GM23338 (cell line): ENCODE measurements around the gene LRMDA. TPM values are rescaled to one million over a fixed set of nuclear protein-coding genes. Genes with fewer than 3 reads are reported as not detected.

Experiments used
- ATAC-seq: fragments of 200-7000 bp; cut with Tn5 transposase; 3 replicates; pipeline ENCODE4 v1.9.1; 2020
- DNase-seq: peaks from one replicate; pipeline ENCODE4 v3.0.0-alpha.2; 2015; ENCODE audit warnings: low spot score
- H2AFZ ChIP-seq: fragments of 200-600 bp; sonication (generic); 2 replicates; pipeline ENCODE4 v1.8.0; 2016; ENCODE audit warnings: antibody characterized with exemption, mild to moderate bottlenecking, moderate library complexity
- H3F3A ChIP-seq: fragments of 200-600 bp; sonication (generic); replicated peaks from 2 replicates; pipeline ENCODE4 v1.8.0; 2017; ENCODE audit warnings: antibody characterized with exemption, mixed run types, low read depth
- H3K27ac ChIP-seq: fragments of 200-600 bp; sonication (generic); 2 replicates; pipeline ENCODE4 v1.6.1; 2016; ENCODE audit warnings: low read depth
- H3K27me3 ChIP-seq: fragments of 200-600 bp; sonication (generic); 2 replicates; pipeline ENCODE4 v1.8.0; 2016; ENCODE audit warnings: mild to moderate bottlenecking, mixed run types, moderate library complexity; ENCODE audit not compliant: insufficient read depth
- H3K36me3 ChIP-seq: fragments of 200-600 bp; sonication (generic); 2 replicates; pipeline ENCODE4 v1.8.0; 2016; ENCODE audit warnings: mild to moderate bottlenecking; ENCODE audit not compliant: insufficient read depth
- H3K4me1 ChIP-seq: fragments of 200-600 bp; sonication (generic); 2 replicates; pipeline ENCODE4 v1.8.0; 2016; ENCODE audit warnings: mild to moderate bottlenecking, moderate library complexity; ENCODE audit not compliant: insufficient read depth
- H3K4me2 ChIP-seq: fragments of 200-600 bp; sonication (generic); 2 replicates; pipeline ENCODE4 v1.7.1; 2017; ENCODE audit warnings: mixed run types
- H3K4me3 ChIP-seq: fragments of 200-600 bp; sonication (generic); 2 replicates; pipeline ENCODE4 v1.6.1; 2016; ENCODE audit warnings: mixed run types
- H3K79me2 ChIP-seq: fragments of 200-600 bp; sonication (generic); replicated peaks from 2 replicates; pipeline ENCODE4 v1.8.0; 2017; ENCODE audit warnings: mild to moderate bottlenecking; ENCODE audit not compliant: insufficient read depth
- H3K9me2 ChIP-seq: fragments of 200-600 bp; sonication (generic); 2 replicates; pipeline ENCODE4 v1.8.0; 2017; ENCODE audit not compliant: insufficient read depth
- H4K20me1 ChIP-seq: fragments of 200-600 bp; sonication (generic); replicated peaks from 2 replicates; pipeline ENCODE4 v1.8.0; 2017; ENCODE audit warnings: mild to moderate bottlenecking; ENCODE audit not compliant: insufficient read depth
- H3K27ac Mint-ChIP-seq: 2 replicates; pipeline ENCODE4 v1.8.0; 2020; ENCODE audit warnings: inconsistent platforms, mild to moderate bottlenecking, moderate library complexity, mixed read lengths
- H3K27me3 Mint-ChIP-seq: 3 replicates; pipeline ENCODE4 v1.8.0; 2022; ENCODE audit warnings: low read depth, mild to moderate bottlenecking, moderate library complexity, mixed read lengths, inconsistent platforms; ENCODE audit not compliant: insufficient read depth, poor library complexity
- H3K36me3 Mint-ChIP-seq: 3 replicates; pipeline ENCODE4 v1.8.0; 2021; ENCODE audit warnings: low read depth, mild to moderate bottlenecking, inconsistent platforms, moderate library complexity, mixed read lengths
- H3K4me1 Mint-ChIP-seq: 3 replicates; pipeline ENCODE4 v1.8.0; 2020; ENCODE audit warnings: mild to moderate bottlenecking, inconsistent platforms, mixed read lengths
- H3K4me3 Mint-ChIP-seq: 3 replicates; pipeline ENCODE4 v1.8.0; 2021; ENCODE audit warnings: moderate library complexity, mild to moderate bottlenecking, inconsistent platforms, mixed read lengths
- H3K9me3 Mint-ChIP-seq: 3 replicates; pipeline ENCODE4 v1.8.0; 2020; ENCODE audit warnings: moderate library complexity, mild to moderate bottlenecking, inconsistent platforms, mixed read lengths
- CREB1 ChIP-seq: fragments of 250-450 bp; sonication (Bioruptor Pico); IDR thresholded peaks from 2 replicates; pipeline ENCODE4 v1.5.0; 2020; ENCODE audit warnings: low read depth, mild to moderate bottlenecking, moderate library complexity
- CTCF ChIP-seq, 2 experiments: fragments of 200-600 bp in 1 of 2; sonication (generic) in 1 of 2; conservative IDR thresholded peaks; 2 replicates each; pipeline versions ENCODE4 v1.5.1 to v1.6.1; 2016 to 2017; ENCODE audit warnings: antibody characterized with exemption in 2 of 2, low read depth in 2 of 2, mild to moderate bottlenecking in 2 of 2, moderate library complexity in 1 of 2
- ETS1 ChIP-seq: IDR thresholded peaks from 2 replicates; pipeline ENCODE4 v1.6.1; 2016; ENCODE audit warnings: antibody characterized with exemption
- JUNB ChIP-seq: IDR thresholded peaks from one replicate; pipeline ENCODE4 v1.6.1; 2016; ENCODE audit warnings: antibody characterized with exemption; ENCODE audit not compliant: unreplicated experiment
- NANOG ChIP-seq: IDR thresholded peaks from 2 replicates; pipeline ENCODE4 v1.6.1; 2016; ENCODE audit warnings: antibody characterized with exemption, borderline replicate concordance
- POLR2AphosphoS5 ChIP-seq: IDR thresholded peaks from 2 replicates; pipeline ENCODE4 v1.6.1; 2016; ENCODE audit warnings: antibody characterized with exemption, low read depth
- STAT1 ChIP-seq: IDR thresholded peaks from one replicate; pipeline ENCODE4 v1.6.1; 2016; ENCODE audit warnings: antibody characterized with exemption; ENCODE audit not compliant: unreplicated experiment
- ZNF114 ChIP-seq: fragments of 250-450 bp; sonication (Bioruptor Pico); IDR thresholded peaks from 2 replicates; pipeline ENCODE4 v1.5.0; 2020; ENCODE audit warnings: mild to moderate bottlenecking, moderate library complexity
- ZNF462 ChIP-seq: fragments of 250-450 bp; sonication (Bioruptor Pico); IDR thresholded peaks from 2 replicates; pipeline ENCODE4 v1.5.0; 2020; ENCODE audit warnings: mild to moderate bottlenecking, moderate library complexity
- polyA plus RNA-seq: library from polyadenylated mRNA; unstranded; fragments of >200 nt; fragmentation: Nextera tagmentation; extraction: Ambion mirVana; gene quantifications from 2 replicates; pipeline ENCODE4 v1.2.1, GENCODE V29; 2016
- total RNA-seq: library from RNA; depleted of rRNA; stranded (reverse); fragments of >200 nt; shearing (Covaris generic); gene quantifications from 2 replicates; pipeline ENCODE4 v1.2.3, GENCODE V29; 2014

LRMDA gene
- total and polyA plus RNA-seq, 2 experiments from 2014 or later: 0.90 to 1.8 TPM

- no peak for TF ChIP-seq ZNF462 (CRISPR knock-in tag)
- TF ChIP-seq NANOG: no peak
- TF ChIP-seq CREB1 (CRISPR knock-in tag): no peak
- TF ChIP-seq ZNF114 (CRISPR knock-in tag): no peak
- TF ChIP-seq JUNB: no peak
- TF ChIP-seq CTCF (conservative IDR thresholded peaks at IDR 0.05; ENCODE audit: low read depth in 2 of 2): no peak
- no peak for TF ChIP-seq ETS1
Observed at GRCh38 chr10:75916906-75917305, 485.5 kb downstream of the LRMDA start (continued).

- ATAC-seq: no peak
- TF ChIP-seq CREB1 (CRISPR knock-in tag) (no peak), POLR2AphosphoS5 (no peak), CTCF (conservative IDR thresholded peaks at IDR 0.05; ENCODE audit: low read depth in 2 of 2) (no peak), STAT1 (no peak)
Observed at GRCh38 chr10:75919913-75920312, 488.5 kb downstream of the LRMDA start.

More at GRCh38 chr10:75919913-75920312, 488.5 kb downstream of the LRMDA start:
- Histone ChIP-seq H3K27me3 (no peaks in the 10 kb centered on the region), H3K9me2 (0 out of 2 replicates have a peak, but pooled peaks cover 5% of the 10 kb centered on the region), H3K4me2 (no peak overlapping the region), H3F3A (no peaks in the 10 kb centered on the region), H3K27ac (no peak overlapping the region), H3K4me1 (no peaks in the 10 kb centered on the region), H2AFZ (no peak overlapping the region), H3K4me3 (no peak overlapping the region), H3K36me3 (no peaks in the 10 kb centered on the region), H4K20me1 (no peaks in the 10 kb centered on the region), H3K79me2 (no peaks in the 10 kb centered on the region)
- Mint-ChIP-seq H3K36me3 (no peaks in the 10 kb centered on the region), H3K27me3 (no peaks in the 10 kb centered on the region), H3K4me3 (no peak overlapping the region), H3K4me1 (0 out of 3 replicates have a peak, but pooled peaks cover 2% of the 10 kb centered on the region), H3K9me3 (no peaks in the 10 kb centered on the region), H3K27ac (no peak overlapping the region)
- no peak for DNase-seq
